ENCODE data around the gene EN1. TPM values are rescaled to one million over a fixed set of nuclear protein-coding genes. Genes with fewer than 3 reads are reported as not detected.

The EN1 gene
- total RNA-seq, 1 experiment from 2014 or later: not detected

- DNase-seq (ENCODE audit: low read depth): no peak
Observed at GRCh38 chr2:118856330-118856977, 9.0 kb upstream of the EN1 start.

GRCh38 chr2:118855451-118856279, 8.2 kb upstream of the EN1 start:
- DNase-seq (ENCODE audit: low read depth): peak; percentile 67

GRCh38 chr2:118854507-118855345, 7.3 kb upstream of the EN1 start:
- no peak for DNase-seq (ENCODE audit: low read depth)

- no peak for DNase-seq (ENCODE audit: low read depth)
Observed at GRCh38 chr2:118853651-118854291, 6.3 kb upstream of the EN1 start.

- DNase-seq (ENCODE audit: low read depth): no peak
Observed at GRCh38 chr2:118853129-118853640, 5.7 kb upstream of the EN1 start.

- no peak for DNase-seq (ENCODE audit: low read depth)
Observed at GRCh38 chr2:118852605-118853128, 5.2 kb upstream of the EN1 start.

- no peak for DNase-seq (ENCODE audit: low read depth)
Observed at GRCh38 chr2:118851650-118852049, 4.2 kb upstream of the EN1 start.

GRCh38 chr2:118850901-118851415, 3.5 kb upstream of the EN1 start:
- DNase-seq (ENCODE audit: low read depth): no peak

GRCh38 chr2:118850168-118850900, 2.9 kb upstream of the EN1 start:
- no peak for DNase-seq (ENCODE audit: low read depth)

- no peak for DNase-seq (ENCODE audit: low read depth)
Observed at GRCh38 chr2:118849226-118850167, 2.0 kb upstream of the EN1 start.

GRCh38 chr2:118848381-118849225, 1.2 kb upstream of the EN1 start:
- no peak for DNase-seq (ENCODE audit: low read depth)

- DNase-seq (ENCODE audit: low read depth): no peak
Observed at GRCh38 chr2:118847762-118848172, 319 bp upstream of the EN1 start.

GRCh38 chr2:118846442-118846952, 951 bp downstream of the EN1 start:
- DNase-seq (ENCODE audit: low read depth): no peak

GRCh38 chr2:118845522-118846441, 1.7 kb downstream of the EN1 start:
- DNase-seq (ENCODE audit: low read depth): no peak

- no peak for DNase-seq (ENCODE audit: low read depth)
Observed at GRCh38 chr2:118845005-118845521, 2.4 kb downstream of the EN1 start.

GRCh38 chr2:118844261-118845004, 3.0 kb downstream of the EN1 start:
- DNase-seq (ENCODE audit: low read depth): no peak
